Neuronal stem cell (in vitro differentiated cells): Measurements from ENCODE around the gene RNF13.
"Not testable (repeated sequence)": the region's sequence is repeated elsewhere in the genome, so short reads cannot be mapped to it uniquely, and the experiment has no call there.

Experiments
- DNase-seq: peaks from one replicate; pipeline ENCODE4 v3.0.0-alpha.2; 2013; ENCODE audit warnings: low spot score
- H2AFZ ChIP-seq: one replicate; pipeline ENCODE4 v1.6.1; 2013; ENCODE audit warnings: mild to moderate bottlenecking, low read length, inconsistent platforms
- H2AK5ac ChIP-seq: 2 replicates; pipeline ENCODE4 v1.6.1; 2013; ENCODE audit warnings: low read depth, mild to moderate bottlenecking, inconsistent platforms, low read length, moderate library complexity, mixed read lengths
- H2BK120ac ChIP-seq: 2 replicates; pipeline ENCODE4 v1.6.1; 2013; ENCODE audit warnings: low read depth, mild to moderate bottlenecking, inconsistent platforms, low read length, moderate library complexity, mixed read lengths
- H2BK12ac ChIP-seq: one replicate; pipeline ENCODE4 v1.6.1; 2013; ENCODE audit warnings: low read length, inconsistent platforms
- H2BK15ac ChIP-seq: 2 replicates; pipeline ENCODE4 v1.6.1; 2013; ENCODE audit warnings: mild to moderate bottlenecking, low read length, inconsistent platforms, mixed read lengths
- H2BK5ac ChIP-seq: one replicate; pipeline ENCODE4 v1.6.1; 2013; ENCODE audit warnings: inconsistent platforms, mild to moderate bottlenecking, low read length, moderate library complexity
- H3K14ac ChIP-seq: one replicate; pipeline ENCODE4 v1.6.1; 2013; ENCODE audit warnings: low read length, inconsistent platforms
- H3K18ac ChIP-seq: 2 replicates; pipeline ENCODE4 v1.6.1; 2013; ENCODE audit warnings: low read length, inconsistent platforms
- H3K23ac ChIP-seq: 2 replicates; pipeline ENCODE4 v1.6.1; 2013; ENCODE audit warnings: low read depth, mild to moderate bottlenecking, mixed read lengths, low read length, inconsistent platforms; ENCODE audit not compliant: poor library complexity
- H3K27ac ChIP-seq: replicated peaks from 3 replicates; pipeline ENCODE4 v1.5.1; 2013; ENCODE audit warnings: low read length, inconsistent platforms
- H3K27me3 ChIP-seq, 3 experiments: 2 replicates each; pipeline ENCODE4 v1.6.1; 2013; ENCODE audit warnings: low read length in 3 of 3, mild to moderate bottlenecking in 2 of 3, inconsistent platforms in 1 of 3, low read depth in 1 of 3, mixed read lengths in 1 of 3, moderate library complexity in 1 of 3; ENCODE audit not compliant: control insufficient read depth in 3 of 3, insufficient read depth in 3 of 3
- H3K36me3 ChIP-seq, 2 donors: replicated peaks in 1 of 2; 2 replicates each; pipeline ENCODE4 v1.6.1; 2013; ENCODE audit warnings: low read length in 2 of 2; ENCODE audit not compliant: control insufficient read depth in 2 of 2, insufficient read depth in 2 of 2
- H3K4ac ChIP-seq: 2 replicates; pipeline ENCODE4 v1.6.1; 2013; ENCODE audit warnings: inconsistent platforms, mild to moderate bottlenecking, low read length, moderate library complexity
- H3K4me1 ChIP-seq, 2 donors: 1 replicate in 1 of 2; 2 replicates in 1 of 2; pipeline ENCODE4 v1.6.1; 2013; ENCODE audit warnings: low read length in 2 of 2, low read depth in 1 of 2; ENCODE audit not compliant: control insufficient read depth in 2 of 2, insufficient read depth in 1 of 2
- H3K4me2 ChIP-seq: one replicate; pipeline ENCODE4 v1.6.1; 2013; ENCODE audit warnings: mild to moderate bottlenecking, low read length, inconsistent platforms; ENCODE audit not compliant: insufficient read depth, poor library complexity, severe bottlenecking
- H3K4me3 ChIP-seq, 2 donors: 2 replicates each; pipeline ENCODE4 v1.5.1; 2013; ENCODE audit warnings: low read length in 2 of 2, mild to moderate bottlenecking in 2 of 2, inconsistent platforms in 1 of 2, moderate library complexity in 1 of 2
- H3K79me1 ChIP-seq: one replicate; pipeline ENCODE4 v1.6.1; 2013; ENCODE audit warnings: low read depth, mild to moderate bottlenecking, inconsistent platforms, low read length, moderate library complexity
- H3K9ac ChIP-seq: one replicate; pipeline ENCODE4 v1.6.1; 2013; ENCODE audit warnings: mild to moderate bottlenecking, low read depth, low read length, inconsistent platforms; ENCODE audit not compliant: poor library complexity
- H3K9me3 ChIP-seq, 2 donors: replicated peaks in 1 of 2; 2 replicates each; pipeline versions ENCODE3 to v1.6.1; 2013; ENCODE audit warnings: low read length in 2 of 2, mild to moderate bottlenecking in 2 of 2, inconsistent platforms in 1 of 2, low read depth in 1 of 2, mixed read lengths in 1 of 2, moderate library complexity in 1 of 2; ENCODE audit not compliant: control insufficient read depth in 2 of 2, insufficient read depth in 1 of 2
- H4K8ac ChIP-seq: one replicate; pipeline ENCODE4 v1.6.1; 2013; ENCODE audit warnings: low read depth, mild to moderate bottlenecking, inconsistent platforms, low read length, moderate library complexity
- H4K91ac ChIP-seq: one replicate; pipeline ENCODE4 v1.6.1; 2013; ENCODE audit warnings: low read length, low read depth, mild to moderate bottlenecking, inconsistent platforms; ENCODE audit not compliant: poor library complexity
- whole genome bisulfite sequencing, 2 donors: extraction: QIAGEN DNeasy Blood & Tissue Kit; methylation state at CpG; one replicate each; pipeline ENCODE4 v1.1.7; 2013; ENCODE audit warnings: missing lambda C conversion rate in 2 of 2, mixed read lengths in 1 of 2; ENCODE audit not compliant: insufficient read length in 2 of 2, insufficient replicate concordance in 1 of 2; ENCODE audit errors: extremely low coverage in 2 of 2; 5-methylcytosine and 5-hydroxymethylcytosine counted together

Gene RNF13

DNA sequence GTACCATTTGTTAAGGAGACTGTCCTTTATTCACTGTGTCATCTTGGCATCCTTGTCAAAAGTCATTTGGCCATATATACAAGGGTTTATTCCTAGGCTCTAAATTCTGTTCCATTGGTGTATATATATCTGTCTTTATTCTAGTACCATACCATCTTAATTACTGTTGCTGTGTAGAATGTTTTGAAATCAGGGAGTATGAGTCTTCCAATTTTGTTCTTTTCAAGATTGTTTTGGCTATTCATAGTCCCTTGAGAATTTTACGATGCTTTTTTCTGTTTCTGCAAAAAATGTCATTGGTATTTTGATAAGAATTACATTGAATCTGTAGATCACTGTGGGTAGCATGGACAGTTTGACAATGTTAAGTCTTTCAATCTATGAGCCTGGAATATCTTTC, 128.9 kb downstream of the RNF13 start:
- Histone ChIP-seq H3K4ac (no peak overlapping the region), H3K27ac (no peak overlapping the region), H2BK5ac (no peak overlapping the region), H3K23ac (no peak overlapping the region), H3K27me3 (no peaks in the 10 kb centered on the region), H3K4me3 (no peak overlapping the region), H4K8ac (no peak overlapping the region), H3K4me1 (peaks cover 0 to 3% of the 10 kb centered on the region in 2 donors), H3K9ac (no peak overlapping the region), H3K9me3 (peaks cover 7 to 28% of the 10 kb centered on the region in 2 donors), H2AFZ (no peak overlapping the region), H3K4me2 (no peak overlapping the region), H2BK12ac (no peak overlapping the region), H2BK15ac (no peak overlapping the region), H3K18ac (no peak overlapping the region), H2AK5ac (no peak overlapping the region), H2BK120ac (no peak overlapping the region), H3K14ac (no peak overlapping the region), H3K79me1 (no peaks in the 10 kb centered on the region), H4K91ac (no peak overlapping the region), H3K36me3 (peaks cover under 1 to 4% of the 10 kb centered on the region in 2 donors)
- no CpG with 5 or more reads among the region's 1 CpG for WGBS, 2 donors
- no peak for DNase-seq

DNA sequence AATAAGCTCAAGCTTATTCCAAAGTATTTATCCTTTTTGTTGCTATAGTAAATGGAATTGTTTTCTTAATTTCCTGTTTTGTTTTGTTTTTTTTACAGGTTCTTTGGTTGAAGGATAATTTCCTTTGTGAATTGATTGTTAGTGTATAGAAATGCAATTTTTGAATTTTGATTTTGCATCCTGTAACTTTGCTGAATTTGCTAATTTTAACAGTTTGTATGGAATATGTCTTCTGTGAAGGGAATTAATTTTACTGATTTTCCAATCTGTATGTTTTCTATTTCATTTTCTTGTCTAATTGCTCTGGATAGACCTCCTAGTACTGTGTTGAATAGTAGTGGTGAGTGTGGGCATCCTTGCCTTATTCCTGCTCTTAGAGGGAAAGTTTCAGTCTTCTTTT, 129.4 kb downstream of the RNF13 start:
- peaks cover 6 to 26% of the 10 kb centered on the region in 2 donors for H3K9me3 ChIP-seq
- H3K18ac ChIP-seq, result no peak overlapping the region
- H3K14ac ChIP-seq, result no peak overlapping the region
- no peak for DNase-seq
- H3K79me1 ChIP-seq, result no peaks in the 10 kb centered on the region
- H3K4me3 ChIP-seq, result no peak overlapping the region
- H4K91ac ChIP-seq, result no peak overlapping the region
- H2BK5ac ChIP-seq, result no peak overlapping the region
- H2BK120ac ChIP-seq, result no peak overlapping the region
- peaks cover 3 to 4% of the 10 kb centered on the region in 2 donors for H3K36me3 ChIP-seq
- H3K9ac ChIP-seq, result no peak overlapping the region
- no peak overlapping the region for H3K4me2 ChIP-seq
- no peak overlapping the region for H2AFZ ChIP-seq
- H4K8ac ChIP-seq, result no peak overlapping the region
- no peak overlapping the region for H3K27ac ChIP-seq
- H3K4ac ChIP-seq, result no peak overlapping the region
- no peak overlapping the region for H2AK5ac ChIP-seq
- no peak overlapping the region for H2BK12ac ChIP-seq
- no peaks in the 10 kb centered on the region for H3K27me3 ChIP-seq
- no peak overlapping the region for H3K23ac ChIP-seq
- H3K4me1 ChIP-seq, result peaks cover 0 to 3% of the 10 kb centered on the region in 2 donors
- no peak overlapping the region for H2BK15ac ChIP-seq

GRCh38 chr3:149943966-149944365, 131.0 kb downstream of the RNF13 start:
- WGBS, 2 donors, result no CpG with 5 or more reads among the region's 3 CpGs
- H3K9me3 ChIP-seq, result peaks cover 6 to 35% of the 10 kb centered on the region in 2 donors

DNA sequence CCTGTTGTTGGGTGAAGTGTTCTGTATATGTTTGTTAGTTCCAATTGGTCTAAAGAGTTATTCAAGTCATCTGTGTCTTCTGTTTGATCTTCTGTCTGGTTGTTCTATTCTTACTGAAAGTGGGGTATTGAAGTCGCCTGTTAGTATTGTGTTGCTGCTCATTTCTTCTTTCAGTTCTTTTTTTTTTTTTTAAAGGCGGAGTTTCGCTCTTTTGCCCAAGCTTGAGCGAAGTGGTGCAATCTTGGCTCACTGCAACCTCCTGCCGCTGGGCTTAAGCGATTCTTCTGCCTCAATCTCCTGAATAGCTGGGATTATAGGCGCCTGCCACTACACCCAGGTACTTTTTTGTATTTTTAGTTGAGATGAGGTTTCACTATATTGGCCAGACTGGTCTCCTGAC, 134.2 kb downstream of the RNF13 start:
- Histone ChIP-seq H2BK15ac (no peak overlapping the region), H2BK12ac (no peak overlapping the region), H4K8ac (no peak overlapping the region), H4K91ac (no peak overlapping the region), H3K18ac (no peak overlapping the region), H3K23ac (no peak overlapping the region), H3K27me3 (no peaks in the 10 kb centered on the region), H2AFZ (no peak overlapping the region), H3K27ac (no peak overlapping the region), H3K79me1 (no peaks in the 10 kb centered on the region), H3K4ac (no peak overlapping the region), H3K36me3 (peaks cover 19 to 43% of the 10 kb centered on the region in 2 donors), H3K4me2 (no peak overlapping the region), H2AK5ac (no peak overlapping the region), H2BK120ac (no peak overlapping the region), H3K14ac (no peak overlapping the region), H2BK5ac (no peak overlapping the region), H3K9me3 (peaks cover 11 to 52% of the 10 kb centered on the region in 2 donors), H3K4me1 (no peaks in the 10 kb centered on the region), H3K9ac (no peak overlapping the region), H3K4me3 (no peak overlapping the region)
- no CpG with 5 or more reads among the region's 7 CpGs for WGBS, 2 donors
- DNase-seq, result no peak

More at GRCh38 chr3:149943966-149944365, 131.0 kb downstream of the RNF13 start:
- not testable (repeated sequence) for H3K27me3 ChIP-seq, H3K4me3 ChIP-seq, H2BK5ac ChIP-seq, H4K8ac ChIP-seq, H3K9ac ChIP-seq, H3K79me1 ChIP-seq, H3K27ac ChIP-seq, DNase-seq, H3K18ac ChIP-seq, H4K91ac ChIP-seq, H3K14ac ChIP-seq, H3K4ac ChIP-seq, H3K4me2 ChIP-seq, H2AFZ ChIP-seq, H2BK15ac ChIP-seq, H3K36me3 ChIP-seq, H3K4me1 ChIP-seq, H2BK120ac ChIP-seq, H2BK12ac ChIP-seq, H2AK5ac ChIP-seq, H3K23ac ChIP-seq
